T-helper 17 cell (primary cell): ENCODE measurements around the gene ROS1. TPM values are rescaled to one million over a fixed set of nuclear protein-coding genes. Genes with fewer than 3 reads are reported as not detected.
A peak's percentile ranks its signal among the peaks of the same experiment; 100 is the strongest.

Experiments used
- ATAC-seq: fragments of 150-1000 bp; cut with Tn5 transposase; 2 replicates; pipeline ENCODE4 v1.10.0; 2021; ENCODE audit warnings: mild to moderate bottlenecking, moderate library complexity
- DNase-seq, 3 donors: peaks; one replicate each; pipeline versions ENCODE4 v3.0.0 to v3.0.0-alpha.2; 2020 to 2021
- H3K9me3 ChIP-seq: one replicate; pipeline ENCODE4 v1.7.0; 2013; ENCODE audit warnings: low read length, mild to moderate bottlenecking; ENCODE audit not compliant: control insufficient read depth, poor library complexity, severe bottlenecking
- H3K27ac Mint-ChIP-seq: one replicate; pipeline ENCODE4 v1.8.0; 2022; ENCODE audit warnings: mild to moderate bottlenecking, moderate library complexity, mixed read lengths
- H3K27me3 Mint-ChIP-seq: one replicate; pipeline ENCODE4 v1.8.0; 2022; ENCODE audit warnings: mixed read lengths
- H3K36me3 Mint-ChIP-seq: one replicate; pipeline ENCODE4 v1.8.0; 2022; ENCODE audit warnings: low read depth, mixed read lengths
- H3K4me1 Mint-ChIP-seq: one replicate; pipeline ENCODE4 v1.8.0; 2022; ENCODE audit warnings: mild to moderate bottlenecking, mixed read lengths
- H3K4me3 Mint-ChIP-seq: one replicate; pipeline ENCODE4 v1.8.0; 2022; ENCODE audit warnings: mild to moderate bottlenecking, moderate library complexity, mixed read lengths
- total RNA-seq, 4 donors: library from RNA in 2 of 4; stranded (reverse) in 2 of 4; gene quantifications; one replicate each; pipeline ENCODE4 v1.2.3 and lab custom pipeline; 2022 to 2026

ROS1 gene
- total RNA-seq, 2 donors from 2014 or later: not detected

DNA sequence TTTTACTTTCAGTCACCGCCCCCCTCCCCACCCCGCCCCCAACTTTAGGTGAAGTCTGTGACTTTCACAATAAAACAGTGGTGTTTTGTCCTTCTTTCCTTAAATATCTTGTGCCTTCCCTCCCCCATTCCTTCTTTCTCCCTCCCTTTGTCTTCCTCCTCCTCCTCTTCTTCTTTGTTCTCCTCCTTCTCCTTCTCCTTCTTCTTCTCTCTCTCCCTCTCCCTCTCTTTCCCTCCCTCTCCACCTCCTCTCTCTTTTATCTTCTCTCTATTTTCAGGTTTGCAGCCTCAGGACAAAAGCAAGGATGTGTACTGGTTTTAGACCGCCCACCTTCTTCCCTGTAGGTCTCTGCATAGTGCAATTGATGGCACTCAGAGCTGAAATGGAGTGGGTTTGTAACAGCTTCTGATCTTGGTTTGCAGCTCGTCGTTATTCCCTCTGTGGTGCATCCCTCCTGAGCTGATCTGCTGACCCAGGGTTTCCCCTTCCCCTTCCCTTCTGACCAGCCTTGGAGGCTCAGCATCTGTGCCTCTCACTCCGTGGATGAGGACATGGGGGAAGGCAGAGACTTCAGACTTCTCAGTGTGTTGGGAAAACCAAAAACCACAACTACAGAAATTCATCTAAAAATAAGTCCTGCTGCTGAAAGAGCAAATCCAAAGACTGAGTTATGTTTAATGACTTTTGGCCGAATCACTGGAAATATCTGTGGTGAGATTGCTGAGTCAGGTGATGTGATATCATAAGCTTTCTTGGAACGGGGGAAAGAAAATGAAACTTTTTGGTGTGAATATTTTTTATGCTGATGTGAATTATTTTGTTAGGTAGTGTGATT lies 153.5 kb downstream of the ROS1 start:
- DNase-seq (no peak), ATAC-seq (no peak)
- no peak overlapping the region for H3K4me3 Mint-ChIP-seq
- no peak overlapping the region for H3K27ac Mint-ChIP-seq
- no peaks in the 10 kb centered on the region for H3K9me3 ChIP-seq
- H3K27me3 Mint-ChIP-seq: peaks cover 85% of the 10 kb centered on the region
- peaks cover 2% of the 10 kb centered on the region for H3K36me3 Mint-ChIP-seq
- peaks cover 6% of the 10 kb centered on the region for H3K4me1 Mint-ChIP-seq

DNA sequence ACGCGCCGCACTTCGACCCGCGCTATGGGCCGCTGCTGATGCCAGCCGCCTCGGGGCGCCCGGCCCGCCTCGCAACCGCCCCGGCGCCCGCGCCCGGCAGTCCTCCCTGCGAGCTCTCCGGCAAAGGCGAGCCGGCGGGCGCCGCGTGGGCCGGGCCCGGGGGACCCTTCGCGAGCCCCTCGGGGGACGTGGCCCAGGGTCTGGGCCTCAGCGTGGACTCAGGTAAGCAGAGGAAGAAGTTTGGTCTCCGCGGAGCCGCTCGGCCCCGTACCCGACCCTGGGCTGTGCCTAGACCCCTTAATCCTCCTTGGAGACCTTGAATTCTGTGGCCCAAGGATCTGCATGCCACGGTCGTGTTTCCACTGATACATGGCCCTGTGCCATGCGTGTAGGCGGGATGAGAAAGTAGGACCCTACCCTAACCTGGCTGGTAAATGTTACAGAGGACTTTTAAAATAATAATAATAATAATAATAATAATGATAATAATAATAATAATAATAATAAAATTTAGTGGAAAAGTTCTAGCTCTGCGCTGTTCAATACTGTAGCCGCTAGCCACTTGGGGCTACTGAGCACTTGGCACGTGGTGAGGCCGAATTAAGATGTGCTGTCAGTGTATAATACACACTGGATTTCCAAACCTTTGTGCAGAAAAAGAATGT lies 154.8 kb downstream of the ROS1 start:
- Mint-ChIP-seq H3K4me1 (peaks cover 6% of the 10 kb centered on the region), H3K27me3 (peaks cover 86% of the 10 kb centered on the region), H3K27ac (no peak overlapping the region), H3K36me3 (peaks cover 2% of the 10 kb centered on the region), H3K4me3 (no peak overlapping the region)
- ATAC-seq: no peak
- DNase-seq: no peak
- H3K9me3 ChIP-seq: no peaks in the 10 kb centered on the region

DNA sequence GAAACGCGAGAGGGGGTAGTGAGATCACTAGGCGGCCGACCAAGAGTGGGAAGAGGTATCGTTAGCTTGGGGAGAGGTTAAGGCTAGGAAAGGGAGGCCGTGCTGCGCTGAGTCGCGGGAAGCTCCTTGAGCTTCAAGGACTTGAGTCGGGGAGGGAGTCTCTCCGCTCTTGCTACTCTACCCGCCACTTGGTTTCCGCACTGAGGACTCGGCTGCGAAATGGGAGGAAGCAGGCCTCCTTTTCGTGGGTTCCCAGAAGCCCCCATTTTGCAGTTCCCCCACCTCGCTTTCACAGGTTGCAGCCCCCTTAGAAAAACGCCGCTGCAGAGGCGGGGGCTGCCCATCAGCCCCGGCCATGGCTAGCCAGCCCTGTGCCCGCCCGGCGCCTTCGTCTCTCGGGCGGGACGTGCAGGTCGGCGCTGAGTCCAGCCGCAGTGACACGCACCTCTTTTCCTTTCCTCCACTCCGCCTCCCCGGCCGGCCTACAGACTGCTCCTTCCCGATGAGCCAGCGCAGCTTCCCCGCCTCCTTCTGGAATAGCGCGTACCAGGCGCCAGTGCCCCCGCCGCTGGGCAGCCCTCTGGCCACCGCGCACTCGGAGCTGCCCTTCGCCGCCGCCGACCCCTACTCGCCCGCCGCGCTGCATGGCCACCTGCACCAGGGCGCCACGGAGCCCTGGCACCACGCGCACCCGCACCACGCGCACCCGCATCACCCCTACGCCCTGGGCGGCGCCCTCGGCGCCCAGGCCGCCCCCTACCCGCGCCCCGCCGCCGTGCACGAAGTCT lies 155.5 kb downstream of the ROS1 start:
- peaks cover 79% of the 10 kb centered on the region for H3K27me3 Mint-ChIP-seq
- peaks cover 6% of the 10 kb centered on the region for H3K4me1 Mint-ChIP-seq
- peak overlapping the region; percentile 57 for H3K4me3 Mint-ChIP-seq
- peaks cover 2% of the 10 kb centered on the region for H3K36me3 Mint-ChIP-seq
- DNase-seq (no peak), ATAC-seq (no peak)
- no peaks in the 10 kb centered on the region for H3K9me3 ChIP-seq
- no peak overlapping the region for H3K27ac Mint-ChIP-seq

DNA sequence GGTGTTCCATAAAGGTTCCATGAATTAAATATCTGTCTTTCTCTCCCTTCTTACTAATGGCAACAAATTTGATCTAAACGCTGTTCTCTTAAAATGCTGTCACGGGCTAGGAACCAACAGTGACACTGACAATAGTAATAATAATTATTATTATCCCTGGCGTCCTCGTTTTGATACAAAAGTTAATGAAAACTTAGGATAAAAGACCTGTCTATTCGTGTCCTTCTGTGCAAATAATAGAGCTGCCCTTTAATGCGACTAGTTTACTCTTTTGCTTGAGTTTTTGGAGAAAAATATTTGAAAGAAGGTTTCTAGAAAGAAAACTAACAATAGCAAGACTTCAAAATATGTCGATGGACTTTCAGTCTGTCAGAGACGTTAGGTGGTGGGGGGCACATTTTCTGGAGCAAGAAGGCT lies 156.1 kb downstream of the ROS1 start:
- Mint-ChIP-seq H3K4me1 (peaks cover 11% of the 10 kb centered on the region), H3K27me3 (peaks cover 78% of the 10 kb centered on the region), H3K36me3 (peaks cover 5% of the 10 kb centered on the region), H3K27ac (no peak overlapping the region), H3K4me3 (peak overlapping the region; percentile 57)
- DNase-seq: no peak
- no peaks in the 10 kb centered on the region for H3K9me3 ChIP-seq
- ATAC-seq: no peak

DNA sequence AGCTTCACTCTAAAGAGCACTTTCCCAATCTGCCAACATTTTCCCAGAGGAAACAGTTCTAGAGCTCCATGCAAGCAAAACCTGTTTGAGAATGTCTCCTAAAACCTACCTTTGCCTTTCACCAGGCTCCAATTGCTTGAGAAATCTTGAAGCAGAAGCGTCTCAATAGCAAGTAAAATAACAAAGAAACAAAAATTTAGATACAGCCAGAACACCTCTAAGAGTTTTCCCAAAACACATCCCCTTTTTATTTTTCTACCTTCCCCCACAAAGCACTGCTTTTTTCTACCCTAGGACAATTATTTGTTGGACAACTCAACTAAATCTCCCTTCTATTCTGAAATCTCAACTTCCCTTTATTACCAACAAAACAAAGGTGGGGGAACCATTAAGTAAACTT lies 156.8 kb downstream of the ROS1 start:
- Mint-ChIP-seq H3K4me3 (no peak overlapping the region), H3K27me3 (peaks cover 78% of the 10 kb centered on the region), H3K27ac (no peak overlapping the region), H3K36me3 (peaks cover 5% of the 10 kb centered on the region), H3K4me1 (peaks cover 14% of the 10 kb centered on the region)
- no peaks in the 10 kb centered on the region for H3K9me3 ChIP-seq
- ATAC-seq (no peak), DNase-seq (no peak)

DNA sequence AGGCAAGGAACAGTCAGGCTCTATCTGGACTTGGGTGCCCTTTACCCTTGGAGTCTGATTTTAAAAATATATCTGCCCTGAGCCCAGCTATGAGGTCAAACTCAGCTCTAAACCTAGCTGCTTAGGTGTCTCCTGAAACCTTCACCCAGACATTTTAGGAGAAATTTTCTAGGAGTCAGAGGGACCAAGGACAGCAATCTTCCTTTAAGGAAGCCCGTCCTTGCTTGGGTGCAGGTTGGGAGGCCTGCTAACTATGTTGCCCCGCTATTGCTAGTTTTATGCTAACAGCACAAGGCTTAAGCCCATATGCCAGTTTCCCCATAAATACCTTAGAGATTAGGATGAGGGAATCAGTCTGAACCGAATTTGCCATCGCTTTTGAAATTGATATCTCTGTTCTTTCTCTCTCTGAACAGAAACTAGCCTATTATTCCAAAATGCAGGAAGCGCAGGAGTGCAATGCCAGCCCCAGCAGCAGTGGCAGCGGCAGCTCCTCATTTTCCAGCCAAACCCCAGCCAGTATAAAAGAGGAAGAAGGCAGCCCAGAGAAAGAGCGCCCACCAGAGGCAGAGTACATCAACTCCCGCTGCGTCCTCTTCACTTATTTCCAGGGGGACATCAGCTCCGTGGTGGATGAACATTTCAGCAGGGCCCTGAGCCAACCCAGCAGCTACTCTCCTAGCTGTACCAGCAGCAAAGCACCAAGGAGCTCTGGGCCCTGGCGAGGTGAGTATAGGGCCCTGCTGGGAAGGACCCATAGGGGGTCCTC lies 157.8 kb downstream of the ROS1 start:
- no peak for ATAC-seq
- no peak overlapping the region for H3K27ac Mint-ChIP-seq
- H3K4me1 Mint-ChIP-seq: peaks cover 14% of the 10 kb centered on the region
- H3K4me3 Mint-ChIP-seq: no peak overlapping the region
- DNase-seq: no peak
- peaks cover 5% of the 10 kb centered on the region for H3K36me3 Mint-ChIP-seq
- peaks cover 78% of the 10 kb centered on the region for H3K27me3 Mint-ChIP-seq
- H3K9me3 ChIP-seq: no peaks in the 10 kb centered on the region

DNA sequence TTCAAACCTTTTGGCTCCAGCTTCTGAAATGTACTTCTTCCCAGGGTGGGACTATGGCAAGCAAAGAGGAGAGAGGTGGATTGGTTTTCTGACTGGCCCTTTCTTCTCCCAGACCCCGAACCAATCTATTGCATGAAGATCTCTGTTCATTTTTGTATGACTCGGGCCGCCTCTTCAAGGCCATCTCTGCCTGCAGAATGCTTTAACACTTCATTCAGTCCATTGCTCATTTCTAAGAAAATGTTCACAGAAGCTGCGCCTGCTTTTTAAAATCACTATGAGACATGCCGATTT lies 158.7 kb downstream of the ROS1 start:
- peaks cover 5% of the 10 kb centered on the region for H3K36me3 Mint-ChIP-seq
- ATAC-seq (no peak), DNase-seq (no peak)
- no peaks in the 10 kb centered on the region for H3K9me3 ChIP-seq
- H3K4me1 Mint-ChIP-seq: peaks cover 14% of the 10 kb centered on the region
- peaks cover 74% of the 10 kb centered on the region for H3K27me3 Mint-ChIP-seq
- H3K27ac Mint-ChIP-seq: no peak overlapping the region
- peak overlapping the region; percentile 32 for H3K4me3 Mint-ChIP-seq

DNA sequence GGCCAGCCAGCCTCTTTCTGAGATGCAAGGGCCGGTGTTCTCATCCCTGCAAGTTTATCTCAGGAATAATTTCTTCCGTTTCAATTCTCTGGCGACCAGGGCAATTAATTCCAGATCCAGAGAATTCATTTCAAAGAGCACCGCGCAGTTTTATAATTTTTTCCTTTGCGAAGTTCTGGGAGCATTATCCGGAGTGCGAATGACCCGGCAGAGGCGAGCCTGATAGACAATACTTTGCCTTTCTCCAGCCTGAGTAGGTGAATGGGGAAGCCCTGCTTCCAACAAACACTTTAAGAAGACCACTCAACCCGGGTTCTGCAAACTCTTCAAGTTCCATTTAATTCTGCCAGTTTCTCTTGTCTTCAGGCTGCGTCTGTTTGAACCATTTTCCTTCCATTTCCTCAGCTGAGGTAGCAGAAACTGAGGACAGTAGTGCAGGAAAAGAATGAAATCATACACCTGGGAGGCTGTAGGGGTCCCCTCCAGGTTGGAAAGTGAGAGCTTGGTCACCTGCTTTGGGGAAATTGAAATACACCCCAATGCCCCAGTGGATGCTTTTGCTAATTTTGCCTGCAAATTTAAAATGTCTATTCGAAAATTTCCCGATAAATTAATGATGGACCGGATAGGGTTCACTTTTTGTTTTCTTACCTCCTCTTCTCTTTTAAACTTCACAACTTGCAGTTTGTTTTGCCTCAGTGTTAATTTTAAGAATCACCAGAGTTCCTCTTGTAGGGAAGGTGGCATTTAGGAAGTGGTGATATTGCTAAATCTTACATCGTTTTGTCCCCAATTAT lies 159.3 kb downstream of the ROS1 start:
- H3K4me3 Mint-ChIP-seq: peak overlapping the region; percentile 32
- H3K27me3 Mint-ChIP-seq: peaks cover 74% of the 10 kb centered on the region
- H3K27ac Mint-ChIP-seq: no peak overlapping the region
- H3K36me3 Mint-ChIP-seq: peaks cover 5% of the 10 kb centered on the region
- no peaks in the 10 kb centered on the region for H3K9me3 ChIP-seq
- DNase-seq (no peak), ATAC-seq (no peak)
- peaks cover 14% of the 10 kb centered on the region for H3K4me1 Mint-ChIP-seq

DNA sequence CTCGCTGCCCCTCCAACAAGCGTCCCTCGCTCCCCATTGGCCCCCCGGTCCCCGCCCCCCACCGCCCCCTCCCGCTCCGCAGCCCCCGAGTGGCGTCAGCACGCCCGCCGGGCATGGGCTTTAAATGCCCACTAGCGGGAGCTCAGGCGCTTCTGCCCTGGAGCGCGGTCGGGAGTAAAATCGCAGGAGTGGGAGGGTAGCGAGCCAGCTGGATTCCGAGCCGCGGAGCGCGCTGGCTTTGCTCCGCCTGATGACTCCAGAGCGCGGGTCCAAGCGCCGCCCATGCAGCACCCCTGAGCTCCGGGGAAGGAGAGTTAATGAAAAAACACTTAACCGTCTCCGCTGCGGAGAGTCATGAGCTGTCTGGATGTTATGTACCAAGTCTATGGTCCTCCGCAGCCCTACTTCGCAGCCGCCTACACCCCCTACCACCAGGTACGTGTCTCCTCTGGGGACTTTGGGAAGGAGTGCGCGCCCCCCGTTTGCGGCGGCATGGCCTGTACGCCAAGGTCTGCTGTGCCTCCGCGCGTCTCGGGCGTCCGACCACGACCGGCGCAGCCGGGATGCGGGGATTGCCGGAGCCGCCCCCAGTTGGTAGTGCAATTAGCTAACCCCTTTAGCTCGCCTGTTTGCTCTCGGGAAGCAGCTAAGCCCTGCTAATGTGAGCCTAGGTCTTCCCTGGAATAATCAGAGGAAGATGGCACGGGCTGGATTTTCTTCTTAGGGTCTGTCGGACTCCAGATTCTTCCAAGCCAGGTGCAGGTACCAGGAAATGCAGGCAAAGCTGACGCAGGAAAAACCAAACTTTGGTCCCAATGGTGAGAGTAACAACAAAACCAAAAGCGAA lies 160.1 kb downstream of the ROS1 start, which contains the start of gene VGLL2:
TSS of gene VGLL2 (plus strand) at position 149 of the 847 bp plus-strand sequence. CDS start at position 355, 206 bp downstream.
- Mint-ChIP-seq H3K36me3 (peaks cover 5% of the 10 kb centered on the region), H3K27me3 (peaks cover 78% of the 10 kb centered on the region), H3K27ac (no peak within 1 kb of the TSS), H3K4me3 (peak within 1 kb of the TSS; percentile 69), H3K4me1 (peaks cover 14% of the 10 kb centered on the region)
- H3K9me3 ChIP-seq: no peaks in the 10 kb centered on the region
- no peak for ATAC-seq
- no peak for DNase-seq

DNA sequence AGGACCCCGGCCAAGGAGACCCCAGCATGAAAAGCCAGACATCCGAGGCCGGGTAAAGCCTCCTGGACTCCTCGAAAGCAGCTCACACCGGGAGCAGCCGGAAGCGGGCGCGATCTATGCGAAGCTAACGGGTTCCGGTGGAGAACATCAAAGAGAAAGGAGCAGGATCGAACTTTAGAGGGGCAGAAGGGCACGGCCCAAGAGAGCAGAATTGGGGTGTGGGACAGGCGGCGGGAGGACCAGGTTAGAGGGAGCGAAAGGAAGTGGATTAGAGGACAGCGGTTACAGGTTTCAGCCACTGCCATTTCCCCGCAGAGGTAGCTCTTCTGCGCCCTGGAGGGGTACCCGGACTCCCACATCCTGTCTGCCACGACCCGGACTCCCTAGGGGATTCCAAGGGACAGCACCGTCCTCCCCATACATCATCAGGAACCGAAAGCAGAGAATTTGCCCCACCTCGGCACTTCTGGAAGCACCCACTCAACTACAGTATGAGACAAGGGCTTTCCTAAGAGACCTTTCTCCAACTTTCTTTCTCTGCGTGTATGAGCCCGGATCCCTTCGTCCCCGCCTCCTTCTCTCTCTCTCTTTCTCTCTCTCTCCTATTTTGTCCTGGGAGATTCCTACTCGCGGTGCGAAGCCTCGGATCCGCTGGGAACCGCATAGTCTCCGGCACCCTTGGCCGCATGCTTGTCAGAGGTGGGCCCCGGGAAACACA lies 160.9 kb downstream of the ROS1 start:
- H3K27ac Mint-ChIP-seq: no peak overlapping the region
- H3K27me3 Mint-ChIP-seq: peaks cover 80% of the 10 kb centered on the region
- peaks cover 4% of the 10 kb centered on the region for H3K36me3 Mint-ChIP-seq
- DNase-seq (no peak), ATAC-seq (no peak)
- H3K4me1 Mint-ChIP-seq: peaks cover 12% of the 10 kb centered on the region
- H3K4me3 Mint-ChIP-seq: peak overlapping the region; percentile 69
- H3K9me3 ChIP-seq: no peaks in the 10 kb centered on the region

DNA sequence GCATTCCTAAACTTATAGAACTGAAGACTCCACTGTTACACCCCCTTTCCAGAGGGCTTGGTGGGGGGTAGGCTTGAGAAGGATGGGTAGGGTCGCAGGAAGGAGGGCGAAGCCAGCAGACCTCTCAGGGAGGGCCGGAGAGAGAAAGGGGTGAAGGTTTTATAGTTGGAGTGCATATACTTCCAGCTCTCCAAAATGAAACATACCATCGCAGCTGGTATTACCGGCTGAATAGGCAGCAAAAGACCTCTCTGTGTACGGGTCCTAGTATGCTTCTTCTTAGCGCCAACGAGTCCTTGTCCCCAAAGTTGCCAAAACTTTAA lies 161.4 kb downstream of the ROS1 start:
- no peaks in the 10 kb centered on the region for H3K9me3 ChIP-seq
- DNase-seq (no peak), ATAC-seq (no peak)
- H3K27ac Mint-ChIP-seq: no peak overlapping the region
- peak overlapping the region; percentile 69 for H3K4me3 Mint-ChIP-seq
- H3K36me3 Mint-ChIP-seq: peaks cover 3% of the 10 kb centered on the region
- H3K27me3 Mint-ChIP-seq: peaks cover 80% of the 10 kb centered on the region
- peaks cover 11% of the 10 kb centered on the region for H3K4me1 Mint-ChIP-seq
